ENCODE measurements around the gene SLCO1B3.
A peak's percentile ranks its signal among the peaks of the same experiment; 100 is the strongest.
"Not testable (repeated sequence)": the region's sequence is repeated elsewhere in the genome, so short reads cannot be mapped to it uniquely, and the experiment has no call there.

SLCO1B3 gene, protein sequence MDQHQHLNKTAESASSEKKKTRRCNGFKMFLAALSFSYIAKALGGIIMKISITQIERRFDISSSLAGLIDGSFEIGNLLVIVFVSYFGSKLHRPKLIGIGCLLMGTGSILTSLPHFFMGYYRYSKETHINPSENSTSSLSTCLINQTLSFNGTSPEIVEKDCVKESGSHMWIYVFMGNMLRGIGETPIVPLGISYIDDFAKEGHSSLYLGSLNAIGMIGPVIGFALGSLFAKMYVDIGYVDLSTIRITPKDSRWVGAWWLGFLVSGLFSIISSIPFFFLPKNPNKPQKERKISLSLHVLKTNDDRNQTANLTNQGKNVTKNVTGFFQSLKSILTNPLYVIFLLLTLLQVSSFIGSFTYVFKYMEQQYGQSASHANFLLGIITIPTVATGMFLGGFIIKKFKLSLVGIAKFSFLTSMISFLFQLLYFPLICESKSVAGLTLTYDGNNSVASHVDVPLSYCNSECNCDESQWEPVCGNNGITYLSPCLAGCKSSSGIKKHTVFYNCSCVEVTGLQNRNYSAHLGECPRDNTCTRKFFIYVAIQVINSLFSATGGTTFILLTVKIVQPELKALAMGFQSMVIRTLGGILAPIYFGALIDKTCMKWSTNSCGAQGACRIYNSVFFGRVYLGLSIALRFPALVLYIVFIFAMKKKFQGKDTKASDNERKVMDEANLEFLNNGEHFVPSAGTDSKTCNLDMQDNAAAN

DNA sequence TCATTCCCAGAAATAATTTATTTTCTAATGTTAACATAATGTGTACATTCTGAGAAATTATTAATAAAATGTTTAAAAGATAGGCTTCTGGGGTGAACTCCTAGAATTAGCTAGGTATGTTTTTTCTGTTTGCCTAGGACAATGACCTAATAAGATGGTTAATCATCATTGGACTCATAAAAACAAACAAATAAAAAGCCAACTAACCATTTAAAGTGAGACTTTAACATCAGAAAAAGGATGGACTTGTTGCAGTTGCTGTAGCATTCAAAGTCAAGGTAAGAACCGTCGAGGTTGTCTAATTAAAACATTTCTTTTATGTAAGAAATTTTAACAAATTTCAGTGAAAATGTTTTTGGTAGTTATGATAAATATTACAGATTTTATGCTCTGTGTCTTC lies at the start of gene SLCO1B3:
TSS of gene SLCO1B3 (plus strand) at position 219 of the 400 bp plus-strand sequence. CDS start 5,034 bp downstream, outside the sequence.
- no peak for DNase-seq

DNA sequence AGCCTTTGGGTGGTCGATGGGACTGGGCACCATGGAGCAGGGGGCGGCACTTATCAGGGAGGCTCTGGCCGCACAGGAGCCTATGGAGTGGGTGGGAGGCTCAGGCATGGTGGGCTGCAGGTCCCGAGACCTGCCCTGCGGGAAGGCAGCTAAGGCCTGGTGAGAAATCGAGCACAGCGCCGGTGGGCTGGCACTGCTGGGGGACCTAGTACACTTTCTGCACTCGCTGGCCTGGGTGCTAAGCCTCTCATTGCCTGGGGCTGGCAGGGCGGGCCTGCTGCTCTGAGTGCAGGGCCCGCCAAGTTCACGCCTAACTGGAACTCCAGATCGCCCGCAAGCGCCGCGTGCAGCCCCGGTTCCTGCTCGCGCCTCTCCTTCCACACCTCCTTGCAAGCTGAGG lies 33.1 kb upstream of the SLCO1B3 start:
- no peak for DNase-seq

DNA sequence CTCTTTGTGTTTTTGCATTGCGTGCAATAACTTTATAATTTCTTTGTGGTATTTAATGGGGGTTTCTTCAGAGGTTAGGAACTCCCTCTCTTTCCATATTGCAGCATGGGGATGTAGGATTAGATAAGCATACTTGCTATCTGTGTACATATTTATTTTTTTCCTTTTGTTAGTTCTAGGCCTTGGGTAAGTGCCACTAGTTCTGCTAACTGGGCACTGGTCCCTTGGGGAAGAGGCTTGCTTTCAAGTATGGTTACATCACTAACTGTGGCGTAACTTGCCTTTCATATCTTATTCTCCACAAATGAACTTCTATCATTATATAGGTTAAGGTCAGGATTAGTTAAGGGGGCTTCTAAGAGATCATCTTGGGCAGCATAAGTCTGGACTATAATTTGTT lies 31.5 kb upstream of the SLCO1B3 start:
- peak; percentile 1 for DNase-seq

DNA sequence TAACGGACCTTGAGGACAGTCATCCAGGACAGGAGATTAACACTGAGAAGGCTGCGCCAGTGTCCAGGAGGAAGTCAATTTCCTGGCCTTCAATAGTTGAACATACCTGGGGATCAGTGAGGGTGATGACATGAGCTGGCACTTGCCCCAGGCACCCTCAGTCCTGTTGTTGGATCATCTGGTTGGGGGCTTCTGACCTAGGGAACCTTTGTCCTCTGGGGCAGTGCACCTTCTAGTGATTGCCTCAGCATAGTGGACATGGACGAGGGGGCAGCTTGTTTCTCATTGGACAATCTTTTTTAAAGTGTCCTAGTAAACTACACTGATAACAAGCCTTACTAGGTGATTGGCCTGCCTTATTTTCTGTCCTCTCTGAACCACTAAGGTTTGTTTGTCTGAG lies 30.5 kb upstream of the SLCO1B3 start:
- DNase-seq = not testable (repeated sequence)

DNA sequence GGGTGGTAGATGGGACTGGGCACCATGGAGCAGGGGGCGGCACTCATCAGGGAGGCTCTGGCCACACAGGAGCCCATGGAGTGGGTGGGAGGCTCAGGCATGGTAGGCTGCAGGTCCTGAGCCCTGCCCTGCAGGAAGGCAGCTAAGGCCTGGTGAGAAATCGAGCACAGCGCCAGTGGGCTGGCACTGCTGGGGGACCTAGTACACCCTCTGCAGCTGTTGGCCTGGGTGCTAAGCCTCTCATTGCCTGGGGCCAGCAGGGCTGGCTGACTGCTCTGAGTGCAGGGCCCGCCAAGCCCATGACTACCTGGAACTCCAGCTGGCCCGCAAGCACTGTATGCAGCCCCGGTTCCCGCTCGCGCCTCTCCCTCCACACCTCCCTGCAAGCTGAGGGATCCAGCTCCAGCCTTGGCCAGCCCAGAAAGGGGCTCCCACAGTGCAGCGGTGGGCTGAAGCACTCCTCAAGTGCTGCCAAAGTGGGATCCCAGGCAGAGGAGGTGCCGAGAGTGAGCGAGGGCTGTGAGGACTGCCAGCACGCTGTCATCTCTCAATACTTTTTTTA lies 26.6 kb upstream of the SLCO1B3 start:
- DNase-seq = not testable (repeated sequence)

DNA sequence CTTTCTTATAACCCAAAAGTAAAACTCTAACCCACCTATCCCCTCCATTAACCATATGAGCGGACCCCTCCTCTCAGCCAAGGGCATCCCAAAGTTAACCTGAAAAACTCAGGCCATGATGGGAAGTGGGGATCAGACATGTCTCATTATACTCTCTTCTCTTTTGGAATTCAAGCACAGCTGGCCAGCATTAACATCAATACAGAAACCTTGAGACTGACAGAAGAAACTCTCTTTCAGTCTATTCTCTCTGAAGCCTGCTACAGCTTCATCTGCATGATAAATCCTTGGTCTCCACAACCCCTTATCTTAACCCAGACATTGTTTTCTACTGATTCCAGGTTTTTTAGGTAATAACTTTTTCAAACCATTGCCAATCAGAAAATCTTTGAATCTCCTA lies 17.5 kb upstream of the SLCO1B3 start:
- no peak for DNase-seq

DNA sequence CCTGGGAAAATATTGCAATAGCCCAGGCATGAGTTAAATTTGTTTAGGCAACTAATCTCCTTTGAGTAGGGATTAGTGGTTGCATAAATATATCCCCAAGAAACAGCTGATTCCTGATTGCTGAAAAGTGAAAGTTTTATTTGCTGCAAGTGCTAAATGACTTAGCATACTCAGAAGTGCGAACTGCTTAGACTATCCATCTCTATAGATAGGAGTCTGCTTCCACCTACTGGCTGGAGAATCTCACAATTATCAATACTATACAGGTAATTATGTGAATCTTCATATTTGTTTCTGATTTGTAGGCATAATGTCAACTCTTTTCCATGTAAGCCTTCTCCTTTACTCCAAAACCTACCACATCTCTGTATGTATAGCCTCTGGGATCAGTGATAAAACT lies 12.0 kb upstream of the SLCO1B3 start:
- peak; percentile 66 for DNase-seq

- no peak for DNase-seq
Measured at GRCh38 chr12:20800160-20800559, 10.3 kb upstream of the SLCO1B3 start.

DNA sequence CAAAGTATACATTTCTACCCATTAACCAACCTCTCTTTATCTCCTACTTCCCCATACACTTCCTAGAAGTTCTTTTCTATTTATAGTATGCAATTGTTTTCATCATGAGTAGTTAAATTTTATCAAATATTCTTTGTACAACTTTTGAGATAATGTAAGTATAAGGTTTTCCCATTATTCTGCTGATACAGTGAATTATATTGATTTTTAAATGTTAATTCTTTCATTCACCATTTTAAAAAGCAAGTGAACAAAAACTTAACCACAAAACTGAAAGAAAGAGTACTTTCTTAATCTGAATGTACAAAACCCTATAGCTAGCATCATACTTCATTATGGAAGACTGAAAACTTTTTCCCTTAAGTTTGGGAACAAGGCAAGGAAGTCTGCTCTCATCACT lies 9.5 kb upstream of the SLCO1B3 start:
- no peak for DNase-seq

GRCh38 chr12:20805921-20806320 lies 4.6 kb upstream of the SLCO1B3 start:
- DNase-seq = peak; percentile 43

GRCh38 chr12:20807192-20808080 lies 3.1 kb upstream of the SLCO1B3 start:
- no peak for DNase-seq

DNA sequence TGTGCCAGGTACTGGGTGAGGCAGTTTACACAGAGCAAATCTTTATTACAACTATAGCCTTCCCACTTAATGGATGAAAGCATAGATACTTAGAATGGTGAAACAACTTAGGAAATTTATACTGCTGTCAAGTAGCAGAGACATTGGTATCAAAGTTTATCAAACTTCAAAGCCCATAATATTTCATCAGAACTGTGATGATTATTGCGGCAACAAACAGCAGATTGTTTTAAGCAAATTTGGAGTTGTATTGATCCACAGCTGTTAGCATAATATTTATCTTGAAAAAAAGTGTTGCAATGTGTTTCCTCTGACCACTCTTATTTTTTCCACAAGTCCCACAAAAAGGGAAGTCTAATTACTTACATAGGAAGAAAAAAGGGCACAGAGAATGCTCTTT lies 2.0 kb upstream of the SLCO1B3 start:
- DNase-seq = peak; percentile 51

- no peak for DNase-seq
Measured at GRCh38 chr12:20815574-20815973, 5.1 kb downstream of the SLCO1B3 start.

- no peak for DNase-seq
Measured at GRCh38 chr12:20822415-20822814, 11.9 kb downstream of the SLCO1B3 start.

DNA sequence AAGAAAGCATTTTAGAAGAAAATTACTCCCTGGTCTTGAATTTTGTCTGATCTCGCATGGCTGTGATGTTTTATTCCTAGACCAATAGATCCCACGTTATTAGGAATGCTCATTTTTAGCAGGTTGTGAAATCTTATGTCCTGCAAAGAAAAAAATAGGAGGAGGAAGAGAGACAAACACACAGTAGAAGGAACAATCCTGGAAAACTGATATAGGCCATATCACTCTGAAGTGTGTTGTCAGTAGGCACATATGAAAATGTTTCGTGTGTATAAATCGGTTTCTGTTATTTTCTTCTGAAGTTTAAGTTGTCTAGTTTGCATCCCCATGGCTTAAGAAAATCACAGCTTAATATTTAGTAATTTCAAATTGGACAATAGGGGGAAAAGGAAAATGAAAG lies 12.4 kb downstream of the SLCO1B3 start:
- DNase-seq = no peak

GRCh38 chr12:20829919-20830318 lies 19.4 kb downstream of the SLCO1B3 start:
- DNase-seq = no peak

- no peak for DNase-seq
Measured at GRCh38 chr12:20830456-20830855, 20.0 kb downstream of the SLCO1B3 start.

DNA sequence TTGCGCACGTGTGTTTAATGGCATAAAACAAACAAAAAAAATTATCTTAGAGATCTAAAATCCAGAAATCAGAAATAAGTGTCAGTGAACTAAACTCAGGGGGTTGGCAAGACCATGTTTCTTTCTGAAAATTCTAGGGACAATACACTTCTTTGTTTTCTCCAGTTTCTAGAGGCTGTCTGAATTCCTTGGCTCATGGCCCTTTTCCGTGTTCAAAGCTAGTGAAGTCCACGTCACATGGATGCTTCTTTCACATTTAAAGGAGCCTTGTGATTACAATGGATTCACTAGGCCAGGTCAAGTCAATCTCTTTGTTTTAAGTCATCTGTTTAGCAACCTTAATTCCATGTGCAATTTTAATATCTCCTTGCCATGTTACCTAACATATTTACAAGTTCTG lies 22.4 kb downstream of the SLCO1B3 start:
- no peak for DNase-seq

DNA sequence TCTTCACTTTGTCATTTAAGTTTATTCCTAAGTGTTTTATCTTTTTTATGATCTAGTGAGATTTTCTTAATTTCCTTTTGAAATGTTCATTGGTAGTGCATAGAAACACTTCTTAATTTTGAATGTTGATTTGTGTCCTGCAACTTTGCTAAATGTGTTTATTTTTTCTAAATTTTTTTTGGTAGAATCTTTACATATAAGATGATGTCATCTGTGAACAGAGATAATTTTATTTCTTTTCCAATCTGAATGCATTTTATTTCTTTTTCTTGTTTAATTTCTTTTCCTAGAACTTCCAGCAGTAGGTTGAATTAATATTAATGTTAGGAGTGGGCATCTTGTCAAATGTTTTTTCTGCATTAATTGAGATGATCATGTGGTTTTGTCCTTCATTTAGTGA lies 42.1 kb downstream of the SLCO1B3 start:
- no peak for DNase-seq

DNA sequence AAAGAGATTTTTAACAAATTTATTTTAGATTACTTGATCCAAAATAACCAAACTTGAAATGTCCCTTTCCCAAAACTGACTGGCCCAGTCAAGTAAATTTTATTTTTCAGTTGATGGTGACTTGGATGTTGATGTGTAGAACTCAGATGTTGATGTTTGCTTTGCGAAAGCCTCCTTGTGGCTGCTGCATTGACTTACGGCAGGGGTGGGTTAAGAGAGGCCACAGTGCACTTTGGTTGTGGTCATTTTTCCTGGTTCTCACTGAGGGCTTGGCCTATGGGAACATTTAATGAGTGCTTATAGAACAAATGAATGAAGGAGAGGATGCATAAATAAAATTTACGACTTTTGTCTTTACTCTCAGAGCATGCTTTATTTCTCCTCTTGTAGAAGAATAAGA lies 52.6 kb downstream of the SLCO1B3 start:
- no peak for DNase-seq

- DNase-seq = no peak
Measured at GRCh38 chr12:20865873-20866272, 55.4 kb downstream of the SLCO1B3 start.

DNA sequence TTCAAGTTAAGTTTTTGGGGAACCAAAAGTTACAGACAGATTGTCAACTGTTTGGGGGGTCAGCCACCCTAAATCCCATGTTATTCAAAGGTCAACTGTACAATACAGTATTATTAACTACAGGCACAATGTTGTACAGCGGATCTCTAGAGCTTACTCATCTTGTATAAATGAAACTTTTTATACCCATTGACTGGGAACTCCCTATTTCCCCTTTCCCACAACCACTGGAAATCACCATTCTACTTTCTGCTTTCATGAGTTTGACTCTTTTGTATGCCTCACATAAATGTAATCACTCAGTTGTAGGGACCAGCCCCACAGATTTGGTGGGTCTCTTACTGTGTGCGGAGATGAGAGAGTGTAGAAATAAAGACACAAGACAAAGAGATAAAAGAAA lies 57.8 kb downstream of the SLCO1B3 start:
- DNase-seq = no peak

DNA sequence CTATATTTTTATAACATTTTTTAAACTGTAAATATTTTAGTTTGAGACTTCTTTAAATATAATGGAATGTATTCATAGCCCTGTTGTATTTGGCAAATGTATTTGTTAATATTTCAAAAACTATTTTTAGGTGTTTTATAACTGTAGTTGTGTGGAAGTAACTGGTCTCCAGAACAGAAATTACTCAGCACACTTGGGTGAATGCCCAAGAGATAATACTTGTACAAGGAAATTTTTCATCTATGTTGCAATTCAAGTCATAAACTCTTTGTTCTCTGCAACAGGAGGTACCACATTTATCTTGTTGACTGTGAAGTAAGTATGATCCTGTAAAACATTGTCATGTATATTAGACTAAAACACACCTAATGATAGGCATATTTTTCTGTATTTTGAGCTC lies 72.8 kb downstream of the SLCO1B3 start:
- no peak for DNase-seq
